Right ventricle myocardium superior (tissue), 1 donor: ENCODE results near the gene MBP. TPM values are rescaled to one million over a fixed set of nuclear protein-coding genes. Genes with fewer than 3 reads are reported as not detected.
A peak's percentile ranks its signal among the peaks of the same experiment; 100 is the strongest.
"Not testable (repeated sequence)": the region's sequence is repeated elsewhere in the genome, so short reads cannot be mapped to it uniquely, and the experiment has no call there.

ENCODE experiments used
- ATAC-seq: fragments of 200-7000 bp; cut with Tn5 transposase; one replicate; pipeline ENCODE4 v1.9.1; 2020; ENCODE audit warnings: mild to moderate bottlenecking; ENCODE audit not compliant: poor library complexity
- DNase-seq: peaks from one replicate; pipeline ENCODE4 v3.0.0-alpha.2; 2020
- intact Hi-C: fragments of 100-400 bp; cut with DNase I; formaldehyde crosslinking; loops from one replicate; pipeline ENCODE4 v1.11.2; 2022
- total RNA-seq: library from RNA; stranded (reverse); fragmentation: NEBNext Ultra II Directional; extraction: Animal tissue kit (Norgen Biotek cat#: 25700); gene quantifications from one replicate; pipeline ENCODE4 v1.2.1, GENCODE V29; 2021
- donor health status: DM: no; HTN: yes; CAD: no; lungs with severe emphysema.

MBP gene
- total RNA-seq, 1 donor from 2014 or later: 29.9 TPM

DNA sequence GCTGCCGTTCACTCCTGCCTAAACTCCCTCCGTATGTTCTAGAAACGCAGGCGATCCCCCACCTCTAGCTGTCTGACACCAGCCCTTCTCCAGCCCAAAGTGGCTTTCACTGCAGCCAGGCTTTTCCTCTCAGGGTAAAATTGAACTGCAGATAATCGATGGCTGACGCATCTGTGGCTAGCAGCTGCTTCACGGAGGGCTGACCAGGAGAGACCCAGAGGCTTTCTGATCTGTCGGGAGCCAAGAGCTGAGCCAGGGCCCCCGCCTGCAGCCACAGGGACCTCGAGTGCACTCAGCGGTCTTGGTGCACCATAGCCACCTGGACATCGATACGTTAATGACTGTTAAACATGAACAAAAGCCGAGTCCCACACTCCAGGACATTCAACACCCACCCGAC lies 107.5 kb downstream of the MBP start:
- intact Hi-C loops: no loop called here
- DNase-seq (no peak), ATAC-seq (no peak)

DNA sequence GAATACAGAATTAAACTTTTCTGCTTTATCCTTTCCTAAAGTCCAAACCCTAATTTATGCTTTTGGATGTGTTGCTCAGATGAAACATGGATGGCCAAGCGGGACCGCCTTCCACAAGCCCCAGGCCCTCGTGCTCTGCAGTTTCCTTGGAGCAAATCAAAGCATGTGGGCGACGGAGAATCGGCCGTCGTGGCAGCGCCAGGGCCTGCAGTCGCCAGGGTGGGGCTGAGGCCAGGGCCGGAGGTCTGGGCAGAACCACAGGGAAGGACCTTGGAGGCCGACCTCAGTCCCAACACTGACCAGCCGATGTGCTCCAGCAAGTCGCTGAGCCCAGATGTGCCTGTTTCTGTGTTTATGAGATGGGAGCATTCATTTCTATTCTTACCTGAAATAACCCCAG lies 108.1 kb downstream of the MBP start:
- ATAC-seq: no peak
- no peak for DNase-seq
- intact Hi-C loops: no loop called here

DNA sequence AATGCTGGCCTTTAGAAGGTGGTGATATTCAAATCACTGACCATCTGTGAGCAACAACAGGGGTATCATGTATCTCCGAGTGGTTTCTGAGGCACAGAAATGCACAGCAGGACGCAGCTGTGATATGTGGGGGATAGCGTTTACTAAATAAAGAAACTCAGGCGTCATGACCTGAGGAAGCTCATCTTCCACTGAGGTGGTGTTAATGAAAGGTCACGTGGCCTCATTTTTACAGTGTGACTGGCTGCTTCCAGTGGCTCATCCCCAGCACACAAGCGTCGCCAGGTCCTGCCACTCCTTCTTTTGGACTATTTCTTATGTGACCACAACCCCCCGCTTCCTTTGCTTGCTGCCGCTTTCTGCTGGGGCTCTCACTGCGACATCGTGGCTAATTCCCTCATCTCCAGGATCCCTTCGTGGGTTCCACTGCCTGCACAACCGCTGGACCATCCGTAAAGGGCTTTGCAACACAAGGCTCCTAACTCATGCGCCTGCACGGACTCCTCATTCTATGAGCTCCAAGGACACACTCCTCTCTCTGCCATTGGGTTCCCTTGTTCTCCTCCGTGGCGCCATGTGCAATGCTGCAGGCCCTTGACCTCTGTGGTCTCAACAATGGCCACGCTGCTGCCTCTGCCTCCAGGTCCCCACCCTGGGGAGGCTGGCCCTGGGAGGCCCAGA lies 109.3 kb downstream of the MBP start:
- no peak for DNase-seq
- no peak for ATAC-seq
- intact Hi-C loops: no loop called here

DNA sequence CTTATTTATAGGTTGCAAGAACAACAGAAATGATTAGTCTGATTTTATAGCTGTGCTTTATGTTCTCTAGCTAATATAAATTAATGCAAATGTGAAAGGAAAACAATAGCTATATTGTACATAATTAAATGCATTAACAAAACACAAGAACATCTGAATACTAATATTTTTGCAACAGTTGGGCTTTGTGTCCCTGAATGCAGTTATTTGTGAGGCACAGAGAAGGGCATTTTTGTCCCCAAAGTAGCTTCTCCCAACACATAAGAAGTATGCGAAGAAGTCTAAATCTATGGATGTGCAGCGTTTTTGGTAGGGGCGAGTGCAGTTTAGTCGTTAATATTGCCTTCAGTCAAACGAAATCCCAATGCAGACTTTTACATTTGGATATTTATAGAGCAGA lies 110.0 kb downstream of the MBP start:
- DNase-seq (no peak), ATAC-seq (no peak)
- intact Hi-C loops: no loop called here

DNA sequence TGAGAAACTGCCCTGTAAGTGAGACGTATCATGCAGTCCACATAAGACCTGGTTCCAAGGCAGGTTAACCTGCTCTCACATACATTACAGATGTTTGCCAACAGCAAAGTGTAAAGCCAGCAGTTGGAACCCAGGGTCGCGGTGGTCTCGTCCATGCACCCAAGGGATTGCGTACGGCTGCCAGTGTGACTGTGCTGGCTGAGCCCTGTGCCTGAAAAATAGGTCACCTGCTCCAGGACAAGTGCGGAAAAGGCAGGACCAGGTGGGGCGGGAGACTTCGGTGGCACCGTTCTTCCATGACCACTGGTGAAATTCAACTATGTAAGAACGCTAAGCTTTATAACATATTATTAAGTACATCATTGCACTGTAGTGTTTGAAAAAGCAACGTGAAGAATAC lies 110.5 kb downstream of the MBP start:
- no peak for ATAC-seq
- no peak for DNase-seq
- intact Hi-C loops: no loop called here

DNA sequence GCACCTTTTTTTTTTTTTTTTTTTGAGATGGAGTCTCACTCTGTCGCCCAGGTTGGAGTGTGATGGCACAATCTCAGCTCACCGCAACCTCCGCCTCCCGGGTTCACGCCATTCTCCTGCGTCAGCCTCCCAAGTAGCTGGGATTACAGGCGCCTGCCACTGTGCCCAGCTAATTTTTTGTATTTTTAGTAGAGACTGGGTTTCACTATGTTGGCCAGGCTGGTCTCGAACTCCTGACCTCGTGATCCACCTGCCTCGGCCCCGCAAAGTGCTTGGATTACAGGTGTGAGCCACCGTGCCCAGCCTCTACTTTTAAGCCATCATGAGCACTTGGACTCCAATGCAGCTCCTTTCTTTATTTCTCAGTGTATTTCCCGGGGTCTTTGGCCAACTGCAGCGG lies 111.1 kb downstream of the MBP start:
- ATAC-seq, DNase-seq, intact Hi-C loops: not testable (repeated sequence)

DNA sequence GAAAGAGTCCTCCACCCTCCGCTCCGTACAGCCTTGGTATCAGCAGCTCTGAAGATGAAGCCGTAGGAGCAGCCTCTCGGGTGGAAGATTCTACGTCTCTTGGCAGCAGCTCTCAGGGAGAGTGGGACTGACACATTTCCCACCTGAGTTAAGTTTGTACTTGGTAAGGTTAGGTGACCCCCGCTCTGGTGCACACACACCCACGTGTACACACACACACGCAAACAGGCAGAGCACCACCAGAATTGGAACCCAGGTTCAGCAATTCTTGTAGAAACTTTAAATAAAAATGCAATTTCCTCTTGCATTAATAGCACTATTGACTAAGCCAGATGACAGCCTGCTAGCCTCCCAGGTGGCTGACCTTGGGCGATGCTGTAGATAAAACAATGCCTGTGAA lies 111.5 kb downstream of the MBP start:
- ATAC-seq (no peak), DNase-seq (no peak)
- intact Hi-C loops: no loop called here

DNA sequence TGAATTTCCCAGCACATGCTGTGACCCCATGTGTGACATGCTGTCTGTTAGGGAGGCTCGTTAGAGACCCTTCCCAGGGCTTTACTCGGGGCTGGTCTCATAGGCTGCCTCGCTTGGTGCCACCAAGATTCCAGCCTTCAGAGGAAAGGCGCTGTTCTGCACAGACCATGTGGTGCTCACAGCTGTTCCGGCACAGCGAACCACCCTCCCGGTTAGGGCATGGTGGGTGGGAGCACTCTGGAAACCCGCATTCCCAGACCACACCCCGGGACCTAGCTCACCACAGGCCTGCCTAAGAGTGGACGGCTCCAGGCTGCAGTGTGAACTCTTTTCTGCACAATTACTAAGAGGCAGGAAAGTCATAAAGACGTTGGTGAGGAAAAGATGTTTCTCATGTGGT lies 112.0 kb downstream of the MBP start:
- DNase-seq (no peak), ATAC-seq (no peak)
- intact Hi-C loops: no loop called here

DNA sequence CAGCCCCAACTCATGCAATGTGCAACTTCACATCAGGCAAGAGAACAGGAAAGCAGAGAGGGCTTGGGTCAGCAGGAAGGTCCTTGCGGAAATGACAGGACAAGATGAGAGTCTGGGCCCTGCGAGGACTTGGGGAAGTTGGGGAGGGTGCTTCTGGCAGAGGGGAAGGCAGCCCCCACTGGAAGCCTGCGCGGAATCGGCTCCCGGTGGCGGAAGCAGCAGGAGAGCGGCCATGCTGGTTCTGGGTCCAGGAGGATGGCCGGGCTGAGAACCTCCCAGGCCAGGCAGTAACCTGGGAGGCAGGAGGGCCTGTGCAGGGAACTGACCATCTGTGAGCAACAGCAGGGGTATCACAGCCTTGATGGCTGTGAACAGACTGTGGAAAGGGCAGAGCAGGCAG lies 112.9 kb downstream of the MBP start:
- ATAC-seq (no peak), DNase-seq (no peak)
- intact Hi-C loops: no loop called here

DNA sequence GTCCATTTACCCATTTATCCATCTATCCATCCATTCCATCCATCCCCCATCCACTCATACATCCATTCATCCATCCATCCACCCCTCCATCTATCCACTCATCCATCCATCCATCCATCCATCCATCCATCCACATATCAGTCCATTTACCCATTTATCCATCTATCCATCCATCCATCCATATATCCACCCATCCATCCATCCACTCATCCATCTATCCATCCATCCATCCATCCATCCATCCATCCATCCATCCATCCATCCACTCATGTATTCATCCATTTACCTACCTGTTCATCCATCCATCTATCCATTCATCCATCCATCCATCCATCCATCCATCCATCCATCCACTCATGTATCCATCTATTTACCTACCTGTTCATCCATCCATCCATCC lies 113.9 kb downstream of the MBP start:
- intact Hi-C loops, DNase-seq, ATAC-seq: not testable (repeated sequence)

DNA sequence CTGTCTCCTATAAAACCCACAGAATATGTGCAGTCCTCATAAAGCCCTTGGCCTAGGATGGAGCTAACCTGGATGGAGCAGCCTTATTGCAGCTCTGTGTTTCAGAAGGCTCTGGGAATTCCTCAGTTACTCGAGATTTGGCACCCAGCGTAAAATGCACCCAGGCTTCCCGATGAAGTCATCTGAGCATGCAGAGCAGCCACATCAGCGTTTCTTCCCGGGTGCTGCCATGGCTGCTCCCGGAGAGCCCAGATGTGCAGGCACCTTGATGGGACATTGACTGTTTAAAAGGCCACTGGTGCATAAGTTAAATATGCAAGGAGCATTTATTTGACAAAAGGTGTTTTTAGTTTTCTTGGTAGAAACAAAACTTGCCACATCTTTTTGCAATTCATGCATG lies 115.2 kb downstream of the MBP start:
- ATAC-seq: no peak
- intact Hi-C loops: no loop called here
- DNase-seq: no peak

DNA sequence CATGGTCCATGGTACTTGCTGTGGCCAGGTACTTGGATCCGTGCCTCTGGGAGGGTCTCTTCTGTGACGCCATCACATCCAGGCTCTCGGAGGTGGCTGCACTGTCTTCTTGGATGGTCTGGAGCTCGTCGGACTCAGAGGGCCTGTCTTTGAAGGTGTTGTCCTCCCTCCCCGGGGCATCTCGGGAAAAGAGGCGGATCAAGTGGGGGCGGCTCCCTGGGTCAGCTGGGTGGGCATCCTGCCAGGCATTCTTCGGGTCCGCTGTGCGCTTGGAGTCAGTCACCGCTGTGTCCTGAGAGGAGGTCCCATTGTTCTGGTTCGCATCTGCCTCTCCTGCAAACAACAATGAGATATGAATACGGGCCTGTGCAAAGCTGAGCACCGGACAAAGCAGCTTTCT lies 115.6 kb downstream of the MBP start:
- no peak for DNase-seq
- intact Hi-C loops: no loop called here
- ATAC-seq: no peak

DNA sequence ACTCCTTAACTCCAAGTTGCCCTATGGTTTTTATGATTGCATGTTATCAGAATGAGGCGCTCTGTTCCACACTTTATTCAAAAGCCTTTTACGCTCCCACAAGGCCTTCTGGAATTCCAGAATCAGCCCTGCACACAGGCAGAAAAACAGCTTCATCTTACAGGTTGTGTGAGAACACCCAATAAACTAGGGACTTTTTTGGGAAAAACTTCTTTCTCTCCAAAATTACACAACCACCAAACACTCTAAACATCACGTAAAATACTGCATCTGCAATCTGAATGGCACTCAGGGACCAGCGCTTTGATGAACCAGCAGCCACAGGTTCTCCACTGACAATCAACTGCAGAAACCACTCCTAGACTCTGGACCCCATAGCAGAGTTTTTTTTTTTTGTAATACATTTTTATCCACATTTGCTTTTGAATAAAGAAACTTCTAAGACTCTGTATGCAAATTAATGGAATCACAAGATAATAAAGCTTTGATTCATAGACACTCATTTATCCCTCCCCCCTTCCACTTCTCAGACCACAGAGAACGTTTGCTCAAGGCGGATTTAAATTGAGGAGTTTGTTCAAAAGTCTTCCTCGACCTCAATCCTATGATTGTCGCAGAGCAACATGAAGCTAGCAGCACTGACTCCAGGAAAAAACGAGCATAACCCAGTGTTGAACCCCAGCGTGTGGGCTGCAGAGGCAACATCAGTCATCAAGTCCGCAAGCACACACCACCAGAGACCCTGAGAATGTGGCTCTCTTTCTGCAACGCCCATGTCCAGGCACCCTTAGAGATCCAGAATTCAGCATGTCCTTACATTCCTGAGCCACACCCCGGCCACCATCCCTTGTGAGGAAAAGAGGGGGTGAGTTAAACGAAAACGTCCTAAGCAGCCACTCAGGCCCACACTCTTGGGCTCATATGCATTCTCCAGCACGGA lies 116.5 kb downstream of the MBP start:
- DNase-seq (no peak), ATAC-seq (no peak)

DNA sequence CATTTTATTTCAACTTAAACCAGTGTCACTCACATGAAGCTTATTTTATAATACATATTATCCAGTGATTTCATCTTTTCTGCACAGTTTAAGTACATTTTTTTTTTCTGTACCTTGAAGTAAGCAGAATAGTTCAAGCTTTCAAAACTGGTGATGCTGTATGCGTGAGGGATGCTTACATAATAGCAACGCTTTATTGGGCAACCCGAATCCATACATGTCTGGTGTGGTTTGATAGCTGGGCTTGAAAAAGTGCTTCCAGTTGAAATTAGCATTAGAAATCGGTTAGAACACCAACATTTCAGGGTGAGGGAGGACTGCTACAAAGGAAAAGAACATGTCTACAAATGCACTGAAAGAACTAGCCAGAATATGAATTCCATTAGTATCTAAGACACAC lies 117.4 kb downstream of the MBP start:
- DNase-seq: no peak
- intact Hi-C loops: no loop called here
- ATAC-seq: no peak

More for the DNA sequence above, 116.5 kb downstream of the MBP start:
- intact Hi-C loops: no loop called here

DNA sequence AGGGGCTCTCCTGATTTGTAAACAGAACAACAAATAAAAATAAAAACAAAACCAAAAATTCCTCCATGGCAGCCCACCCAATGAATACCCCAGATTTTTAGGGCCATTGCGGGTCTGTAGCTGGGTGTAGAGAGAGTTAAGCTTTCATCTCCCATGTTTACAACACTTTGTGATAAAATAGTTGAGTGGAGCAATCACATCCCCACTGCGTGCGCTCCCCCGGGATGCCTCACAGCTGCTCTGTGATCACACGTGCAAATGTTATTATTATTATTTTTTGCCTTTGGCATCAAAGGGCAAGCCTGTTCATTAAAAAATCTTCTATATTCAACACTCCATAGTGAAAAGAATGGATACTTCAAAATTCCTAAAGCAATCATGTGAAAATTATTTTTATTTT lies 118.0 kb downstream of the MBP start:
- peak; percentile 69 for ATAC-seq
- intact Hi-C loops: no loop called here
- peak; percentile 67 for DNase-seq

DNA sequence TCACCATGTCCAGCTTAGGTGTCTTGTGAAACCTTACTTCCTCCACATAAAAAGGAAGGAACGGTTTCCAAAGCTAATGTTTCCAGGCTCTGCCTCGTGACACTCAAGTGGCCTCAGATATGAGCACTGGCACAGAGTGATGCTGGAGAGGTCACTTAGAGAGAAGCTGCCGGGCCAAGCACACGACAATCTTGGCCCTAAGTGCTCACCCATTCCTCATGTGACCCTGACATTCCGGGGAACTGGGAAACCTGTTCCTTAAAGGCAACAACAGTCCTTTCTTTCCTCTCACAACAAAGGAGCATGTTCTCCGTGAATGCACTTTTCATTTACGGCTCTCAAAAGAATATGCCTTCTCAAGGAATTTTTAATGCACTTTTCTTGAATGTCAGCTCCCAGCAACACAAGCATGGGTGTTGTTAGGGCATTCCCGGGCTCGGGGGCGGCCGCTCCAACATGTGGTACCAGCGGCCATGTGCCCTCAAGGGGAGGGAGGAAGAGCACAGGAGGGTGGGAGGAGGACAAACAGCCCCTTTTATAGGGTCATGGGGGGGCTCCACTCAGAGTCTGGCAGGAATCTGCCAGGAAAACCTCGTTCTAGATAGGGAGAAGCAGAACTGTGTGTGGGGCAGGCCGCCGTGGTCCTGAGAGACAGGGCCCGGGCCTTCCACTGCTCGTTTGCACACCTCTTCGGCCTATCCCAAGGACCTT lies 118.6 kb downstream of the MBP start:
- ATAC-seq (peak; percentile 96), DNase-seq (peak; percentile 73)
- intact Hi-C loops: no loop called here

DNA sequence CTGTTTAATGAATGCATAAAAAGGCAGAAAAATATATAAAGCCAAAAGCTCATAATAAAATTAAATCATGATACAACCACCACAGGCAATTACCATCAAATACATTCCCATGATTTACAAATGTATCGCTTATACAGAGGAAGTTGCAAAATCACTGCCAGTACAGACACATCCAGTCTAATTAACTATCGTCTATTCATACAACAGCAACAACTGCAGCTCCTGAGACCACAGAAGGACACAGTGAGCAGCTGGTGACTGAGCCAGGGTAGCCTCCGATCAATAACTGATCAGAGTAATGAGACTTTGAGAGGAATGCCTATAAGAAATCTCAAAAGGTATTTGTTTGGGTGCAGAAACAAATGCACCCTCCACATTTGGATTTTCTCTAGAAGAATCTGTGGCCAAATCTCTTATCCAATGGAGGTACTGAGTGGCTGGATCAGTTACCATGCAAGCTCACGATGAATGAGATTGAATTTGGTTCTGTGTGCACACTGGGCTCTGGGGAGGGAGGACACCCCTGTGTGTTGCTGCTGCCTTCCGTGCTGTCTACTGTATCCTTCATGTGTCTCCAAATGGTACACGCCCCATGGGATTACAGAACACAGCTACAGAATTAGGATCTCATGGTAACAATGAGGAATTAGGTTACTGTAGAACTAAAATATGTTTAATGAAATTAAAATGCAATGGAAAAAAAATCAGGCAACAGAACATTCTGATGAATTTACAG lies 119.6 kb downstream of the MBP start:
- intact Hi-C loops: no loop called here
- ATAC-seq: peak; percentile 25
- no peak for DNase-seq

DNA sequence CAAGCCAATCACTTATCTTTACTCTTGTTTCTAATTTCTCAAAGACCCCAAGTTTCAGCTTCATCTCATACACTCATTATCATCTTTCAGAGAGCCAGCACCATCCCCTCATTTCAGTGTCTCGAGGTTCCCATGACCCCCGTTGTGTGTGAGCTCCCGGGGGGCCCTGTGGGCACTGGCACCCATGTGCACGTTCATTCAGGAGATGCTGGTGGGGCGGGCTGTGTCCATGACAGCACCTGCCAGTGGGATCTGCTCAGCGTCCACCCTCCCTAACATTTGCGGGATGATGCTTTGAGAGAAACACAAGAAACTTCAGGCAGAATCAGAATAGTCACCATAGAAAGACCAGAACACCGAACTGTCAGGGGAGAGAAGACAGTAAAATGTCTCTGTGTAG lies 120.5 kb downstream of the MBP start:
- intact Hi-C loops: no loop called here
- DNase-seq: no peak

DNA sequence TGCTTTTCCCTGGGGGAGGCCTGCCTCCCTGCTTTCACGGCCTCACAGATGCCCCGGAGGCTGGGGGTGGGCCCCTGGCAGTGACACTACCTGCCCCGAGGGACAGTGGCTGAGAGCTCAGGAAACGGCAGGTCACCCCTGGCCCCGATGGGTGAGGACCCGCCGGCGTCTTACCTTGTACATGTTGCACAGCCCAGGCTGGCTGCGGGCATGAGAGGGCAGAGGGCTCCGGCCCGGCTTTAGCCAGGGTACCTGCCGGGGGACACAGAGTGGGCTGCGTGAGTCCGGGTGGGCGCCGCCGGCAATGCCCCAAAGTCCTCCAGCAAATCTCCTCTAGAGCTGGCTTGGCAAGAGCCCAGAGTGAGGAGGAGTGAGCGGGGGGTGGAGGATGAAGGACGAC lies 122.9 kb downstream of the MBP start:
- intact Hi-C loops: no loop called here
- DNase-seq (no peak), ATAC-seq (no peak)

More for the DNA sequence above, 120.5 kb downstream of the MBP start:
- no peak for ATAC-seq
